Measurements from ENCODE around the gene ABRACL.
"Not testable (repeated sequence)": the region's sequence is repeated elsewhere in the genome, so short reads cannot be mapped to it uniquely, and the experiment has no call there.

The ABRACL gene

DNA sequence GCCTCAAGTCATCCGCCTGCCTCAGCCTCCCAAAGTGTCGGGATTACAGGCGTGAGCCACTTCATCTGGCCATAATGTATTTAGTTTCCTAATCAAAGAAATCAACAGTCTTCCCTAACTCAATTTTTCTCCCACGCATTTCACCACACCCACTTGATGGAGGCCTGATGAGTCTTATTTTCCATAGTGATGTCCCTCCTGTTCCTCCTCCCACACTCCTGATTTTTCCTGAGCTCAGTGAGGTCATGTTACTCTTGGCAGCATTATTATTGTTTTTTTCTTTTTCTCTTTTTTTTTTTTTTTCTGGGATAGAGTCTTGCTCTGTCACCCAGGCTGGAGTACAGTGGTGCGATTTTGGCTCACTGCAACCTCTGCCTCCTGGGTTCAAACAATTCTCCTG is 8.9 kb downstream of the ABRACL start:
- Histone ChIP-seq H3K27me3 (no peaks in the 10 kb centered on the region), H3K36me3 (peaks cover 84 to 100% (median 98%) of the 10 kb centered on the region in 11 experiments), H4K20me1 (peaks cover 19 to 87% (median 62%) of the 10 kb centered on the region in 11 experiments; a peak in 20 of 22 replicates), H3K27ac (no peak overlapping the region), H3K4me3 (no peak overlapping the region), H3K9ac (no peak overlapping the region), H3K9me3 (replicated peaks in 1 of 11) (no peaks in the 10 kb centered on the region), H3K4me2 (no peak overlapping the region), H3K4me1 (peaks cover 10 to 23% (median 14%) of the 10 kb centered on the region in 10 experiments)
- TF ChIP-seq Cebpa-rat (IDR thresholded peaks at IDR 0.05), result no peak

DNA sequence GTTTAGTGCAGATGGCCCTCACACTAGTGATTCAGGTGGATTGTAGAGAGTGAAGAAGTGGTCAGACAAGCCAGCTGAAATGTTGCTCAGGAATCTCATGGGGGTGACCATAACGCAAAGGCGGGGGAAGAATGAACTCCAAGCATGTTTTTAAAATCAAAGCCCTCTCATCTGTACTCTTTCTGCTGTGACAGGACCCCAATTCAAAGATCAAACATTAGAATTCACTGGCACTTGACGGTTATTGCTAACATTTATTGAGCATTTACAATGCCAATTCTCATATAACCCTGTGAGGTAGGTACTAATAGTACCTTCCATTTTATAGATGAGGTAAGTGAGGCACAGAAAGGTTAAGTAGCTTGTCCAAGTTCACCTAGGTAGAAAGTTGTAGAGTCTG is 15.7 kb downstream of the ABRACL start:
- Histone ChIP-seq H3K9me3 (replicated peaks in 1 of 11) (no peaks in the 10 kb centered on the region), H3K36me3 (peaks cover 53 to 63% (median 58%) of the 10 kb centered on the region in 11 experiments), H3K4me1 (no peaks in the 10 kb centered on the region), H3K27me3 (no peaks in the 10 kb centered on the region), H3K4me2 (no peak overlapping the region), H4K20me1 (peaks cover 0 to 32% (median 19%) of the 10 kb centered on the region in 11 experiments; a peak in 15 of 22 replicates), H3K4me3 (no peak overlapping the region), H3K27ac (no peak overlapping the region), H3K9ac (no peak overlapping the region)
- no peak for TF ChIP-seq Cebpa-rat (IDR thresholded peaks at IDR 0.05)

GRCh38 chr6:139047677-139048076 is 19.1 kb downstream of the ABRACL start:
- Histone ChIP-seq H3K4me3 (no peak overlapping the region), H4K20me1 (peaks cover 0 to 5% (median 0%) of the 10 kb centered on the region in 11 experiments; a peak in 1 of 22 replicates), H3K36me3 (peaks cover 19 to 29% (median 25%) of the 10 kb centered on the region in 11 experiments), H3K4me1 (no peaks in the 10 kb centered on the region), H3K4me2 (no peak overlapping the region), H3K27me3 (no peaks in the 10 kb centered on the region), H3K27ac (no peak overlapping the region), H3K9ac (no peak overlapping the region), H3K9me3 (replicated peaks in 1 of 11) (no peaks in the 10 kb centered on the region)
- TF ChIP-seq Cebpa-rat (IDR thresholded peaks at IDR 0.05), result no peak

DNA sequence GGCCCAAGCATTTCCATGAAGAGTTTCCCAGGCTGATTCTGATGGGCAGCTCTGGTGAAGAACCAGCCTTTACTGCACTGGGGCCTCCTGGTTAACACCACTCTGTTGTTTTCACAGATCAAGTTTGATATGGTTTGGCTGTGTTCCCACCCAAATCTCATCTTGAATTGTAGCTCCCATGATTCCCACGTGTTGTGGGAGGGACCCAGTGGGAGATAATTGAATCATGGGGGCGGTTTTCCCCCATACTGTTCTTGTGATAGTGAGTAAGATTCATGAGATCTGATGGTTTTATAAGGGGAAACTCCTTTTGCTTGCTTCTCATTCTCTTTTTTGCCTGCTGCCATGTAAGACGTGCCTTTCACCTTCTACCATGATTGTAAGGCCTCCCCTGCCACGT is 20.4 kb downstream of the ABRACL start:
- not testable (repeated sequence) for H3K4me1 ChIP-seq; H3K9me3 ChIP-seq (replicated peaks in 1 of 11); H3K27ac ChIP-seq; H3K4me3 ChIP-seq; H3K27me3 ChIP-seq; H4K20me1 ChIP-seq; H3K4me2 ChIP-seq; H3K9ac ChIP-seq
- H3K36me3 ChIP-seq, result peaks cover 7 to 17% (median 13%) of the 10 kb centered on the region in 11 experiments

DNA sequence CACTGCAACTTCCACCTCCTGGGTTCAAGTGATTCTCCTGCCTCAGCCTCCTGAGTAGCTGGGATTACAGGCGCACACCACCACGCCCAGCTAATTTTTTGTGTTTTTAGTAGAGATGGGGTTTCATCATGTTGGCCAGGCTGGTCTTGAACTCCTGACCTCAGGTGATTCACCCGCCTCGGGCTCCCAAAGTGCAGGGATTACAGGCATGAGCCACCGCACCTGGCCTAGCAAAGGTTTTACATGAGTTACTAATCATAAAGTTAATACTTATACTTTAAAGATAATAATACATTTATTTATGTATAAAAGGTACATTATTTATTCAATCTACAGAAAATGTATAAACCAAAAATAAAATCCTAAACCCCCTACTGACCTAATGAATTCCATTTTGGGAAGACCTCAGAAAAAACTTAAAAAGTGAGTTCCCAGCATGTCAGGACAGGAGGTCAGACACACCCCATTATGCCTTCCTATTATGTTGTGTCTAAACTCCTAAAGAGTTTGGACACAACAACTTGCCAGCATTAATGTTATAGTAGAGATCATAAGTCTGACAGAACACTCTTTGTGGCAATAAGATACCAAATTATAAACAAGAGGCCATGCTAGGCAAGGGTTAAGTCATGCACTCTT is 21.7 kb downstream of the ABRACL start:
- H3K27ac ChIP-seq; H3K9me3 ChIP-seq (replicated peaks in 1 of 11); H3K36me3 ChIP-seq; H3K9ac ChIP-seq; H4K20me1 ChIP-seq; H3K27me3 ChIP-seq; H3K4me3 ChIP-seq; H3K4me2 ChIP-seq; H3K4me1 ChIP-seq: not testable (repeated sequence)

GRCh38 chr6:139050770-139051313 is 22.3 kb downstream of the ABRACL start:
- peaks cover 0 to 5% (median 0%) of the 10 kb centered on the region in 11 experiments; a peak in 2 of 22 replicates for H3K36me3 ChIP-seq
- H4K20me1 ChIP-seq, result no peaks in the 10 kb centered on the region
- TF ChIP-seq Cebpa-rat (IDR thresholded peaks at IDR 0.05), result no peak
- no peak overlapping the region for H3K27ac ChIP-seq
- H3K4me3 ChIP-seq, result no peak overlapping the region
- H3K4me2 ChIP-seq, result no peak overlapping the region
- no peaks in the 10 kb centered on the region for H3K9me3 ChIP-seq (replicated peaks in 1 of 11)
- H3K4me1 ChIP-seq, result no peaks in the 10 kb centered on the region
- no peak overlapping the region for H3K9ac ChIP-seq
- H3K27me3 ChIP-seq, result no peaks in the 10 kb centered on the region

DNA sequence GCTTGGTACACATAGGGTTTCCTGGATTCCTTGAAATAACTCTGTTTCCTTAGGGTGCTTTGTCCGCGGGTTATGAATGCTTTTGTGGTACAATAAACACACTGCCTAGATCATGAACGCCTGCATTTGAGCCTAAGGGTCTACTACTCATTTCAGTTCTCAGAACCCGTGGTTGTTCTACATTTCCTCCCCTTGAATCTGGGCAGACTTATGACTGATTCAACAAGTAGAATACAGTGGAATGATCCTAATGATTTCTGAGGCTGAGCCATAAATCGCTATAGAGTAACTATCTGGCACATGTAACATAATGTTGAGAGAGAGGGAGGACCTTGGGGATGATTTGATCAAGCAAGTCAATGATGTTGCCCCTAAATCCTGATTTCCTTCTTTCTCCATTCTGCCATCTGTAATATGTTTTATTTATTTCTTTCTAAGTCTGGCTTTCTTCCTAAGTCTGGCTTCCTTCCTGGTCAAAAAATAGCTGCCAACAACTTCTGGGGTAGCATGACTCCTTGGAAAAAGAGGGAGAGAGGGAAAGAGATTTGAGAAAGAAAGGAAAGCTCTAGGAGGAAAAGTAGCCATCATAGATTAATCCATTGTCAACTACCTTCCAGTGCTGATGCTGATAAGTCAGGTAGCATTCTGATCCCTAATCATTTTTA is 23.0 kb downstream of the ABRACL start:
- H3K9ac ChIP-seq, result no peak overlapping the region

GRCh38 chr6:139053382-139053781 is 24.8 kb downstream of the ABRACL start:
- no peak for TF ChIP-seq Cebpa-rat (IDR thresholded peaks at IDR 0.05)
- Histone ChIP-seq H3K4me2 (no peak overlapping the region), H3K36me3 (no peaks in the 10 kb centered on the region), H3K4me3 (no peak overlapping the region), H3K27me3 (no peaks in the 10 kb centered on the region), H3K4me1 (no peaks in the 10 kb centered on the region), H3K27ac (no peak overlapping the region), H4K20me1 (no peaks in the 10 kb centered on the region), H3K9ac (no peak overlapping the region), H3K9me3 (replicated peaks in 1 of 11) (no peaks in the 10 kb centered on the region)

More for the DNA sequence above, 23.0 kb downstream of the ABRACL start:
- Histone ChIP-seq H3K9me3 (replicated peaks in 1 of 11) (no peaks in the 10 kb centered on the region), H3K27ac (no peak overlapping the region), H3K4me3 (no peak overlapping the region), H3K36me3 (peaks cover 0 to 5% (median 0%) of the 10 kb centered on the region in 11 experiments; a peak in 2 of 22 replicates), H4K20me1 (no peaks in the 10 kb centered on the region), H3K4me1 (no peaks in the 10 kb centered on the region), H3K27me3 (no peaks in the 10 kb centered on the region), H3K4me2 (no peak overlapping the region)
- no peak for TF ChIP-seq Cebpa-rat (IDR thresholded peaks at IDR 0.05)

DNA sequence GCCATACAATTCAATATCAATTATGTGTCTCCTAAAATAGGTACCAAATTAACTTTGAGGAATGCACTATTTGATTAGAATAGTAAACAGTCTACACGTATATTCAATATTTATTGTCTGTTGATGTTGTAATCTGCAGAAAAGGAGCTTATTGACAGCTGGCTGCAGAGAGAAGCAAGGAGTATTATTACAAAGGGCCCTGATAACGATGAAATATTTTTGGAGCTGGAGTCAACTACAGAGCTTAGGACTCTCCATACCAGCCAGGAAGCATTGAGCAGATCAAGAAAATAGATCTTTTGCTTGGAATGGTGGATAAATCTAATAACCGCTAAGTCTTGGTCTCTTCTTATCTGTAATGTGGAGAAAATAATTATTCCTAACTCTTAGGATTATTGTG is 25.5 kb downstream of the ABRACL start:
- Histone ChIP-seq H3K4me1 (no peaks in the 10 kb centered on the region), H3K4me3 (no peak overlapping the region), H3K9me3 (replicated peaks in 1 of 11) (no peaks in the 10 kb centered on the region), H3K9ac (no peak overlapping the region), H4K20me1 (no peaks in the 10 kb centered on the region), H3K4me2 (no peak overlapping the region), H3K27ac (no peak overlapping the region), H3K36me3 (no peaks in the 10 kb centered on the region), H3K27me3 (no peaks in the 10 kb centered on the region)
- no peak for TF ChIP-seq Cebpa-rat (IDR thresholded peaks at IDR 0.05)

- H3K27ac ChIP-seq, result no peak overlapping the region
- no peak overlapping the region for H3K9ac ChIP-seq
- no peaks in the 10 kb centered on the region for H3K9me3 ChIP-seq (replicated peaks in 1 of 11)
- H3K27me3 ChIP-seq, result no peaks in the 10 kb centered on the region
- H3K4me2 ChIP-seq, result no peak overlapping the region
- TF ChIP-seq Cebpa-rat (IDR thresholded peaks at IDR 0.05), result no peak
- H4K20me1 ChIP-seq, result no peaks in the 10 kb centered on the region
- H3K4me3 ChIP-seq, result no peak overlapping the region
- no peaks in the 10 kb centered on the region for H3K36me3 ChIP-seq
- 0 out of 20 replicates have a peak, but pooled peaks cover 0 to 4% (median 0%) of the 10 kb centered on the region in 10 experiments for H3K4me1 ChIP-seq
Measured at GRCh38 chr6:139055709-139056108, 27.2 kb downstream of the ABRACL start.
